Kidney tubule cell (primary cell): Measurements from ENCODE around the gene PLXNB3.

Experiments
- DNase-seq: peaks from one replicate; pipeline ENCODE4 v3.0.0-alpha.2; 2018; ENCODE audit warnings: low spot score

Gene PLXNB3

GRCh38 chrX:153774576-153775292 lies 10.7 kb downstream of the PLXNB3 start:
- no peak for DNase-seq

GRCh38 chrX:153775293-153776119 lies 11.5 kb downstream of the PLXNB3 start:
- DNase-seq = no peak

- no peak for DNase-seq
Measured at GRCh38 chrX:153776120-153776599, 12.1 kb downstream of the PLXNB3 start.

- DNase-seq = no peak
Measured at GRCh38 chrX:153776611-153777045, 12.6 kb downstream of the PLXNB3 start.

GRCh38 chrX:153777261-153778090 lies 13.4 kb downstream of the PLXNB3 start:
- DNase-seq = no peak

GRCh38 chrX:153778181-153778580 lies 14.1 kb downstream of the PLXNB3 start:
- no peak for DNase-seq

- no peak for DNase-seq
Measured at GRCh38 chrX:153778684-153779101, 14.6 kb downstream of the PLXNB3 start.

- no peak for DNase-seq
Measured at GRCh38 chrX:153779891-153780677, 16.0 kb downstream of the PLXNB3 start.

- peak; percentile 7 for DNase-seq
Measured at GRCh38 chrX:153780678-153781427, 16.8 kb downstream of the PLXNB3 start, which contains the start of gene SRPK3. TSS of gene SRPK3 (plus strand) at chrX:153781041. CDS start at chrX:153781087, 46 bp downstream.

- DNase-seq = no peak
Measured at GRCh38 chrX:153781428-153782047, 17.5 kb downstream of the PLXNB3 start.

- DNase-seq = no peak
Measured at GRCh38 chrX:153782313-153782712, 18.3 kb downstream of the PLXNB3 start.

- DNase-seq = no peak
Measured at GRCh38 chrX:153782871-153783270, 18.8 kb downstream of the PLXNB3 start.

- no peak for DNase-seq
Measured at GRCh38 chrX:153783378-153784013, 19.4 kb downstream of the PLXNB3 start.

- no peak for DNase-seq
Measured at GRCh38 chrX:153784325-153784967, 20.4 kb downstream of the PLXNB3 start.

- DNase-seq = no peak
Measured at GRCh38 chrX:153786669-153787068, 22.6 kb downstream of the PLXNB3 start.

GRCh38 chrX:153789654-153790053 lies 25.6 kb downstream of the PLXNB3 start:
- no peak for DNase-seq

- DNase-seq = no peak
Measured at GRCh38 chrX:153791104-153791852, 27.2 kb downstream of the PLXNB3 start.

- DNase-seq = no peak
Measured at GRCh38 chrX:153792368-153792767, 28.3 kb downstream of the PLXNB3 start.
